ENCODE measurements around the gene NHLH2.
A peak's percentile ranks its signal among the peaks of the same experiment; 100 is the strongest.

NHLH2 gene

GRCh38 chr1:115810609-115811008 lies 30.3 kb downstream of the NHLH2 start:
- no peak for DNase-seq (ENCODE audit: low spot score)
- no peak for TF ChIP-seq CTCF (conservative IDR thresholded peaks at IDR 0.05; ENCODE audit: low read depth)
- POLR2A ChIA-PET (ENCODE audit: low non-redundant PET), result no interaction called here
- CTCF ChIA-PET, result interaction anchor here (0.5 to 0.6 kb wide), 3 partner anchors 33 to 138 kb away, joined by 3 to 5 read pairs (median 3); no protein-coding TSS in a partner anchor
- H3K27ac ChIP-seq, result no peak overlapping the region

GRCh38 chr1:115809847-115810246 lies 31.1 kb downstream of the NHLH2 start:
- no peak for TF ChIP-seq CTCF (conservative IDR thresholded peaks at IDR 0.05; ENCODE audit: low read depth)
- DNase-seq (ENCODE audit: low spot score), result no peak
- CTCF ChIA-PET, result interaction anchor here (0.5 to 0.6 kb wide), 2 partner anchors 34 to 138 kb away, joined by 3 to 5 read pairs; no protein-coding TSS in a partner anchor
- POLR2A ChIA-PET (ENCODE audit: low non-redundant PET), result no interaction called here
- no peak overlapping the region for H3K27ac ChIP-seq

- CTCF ChIA-PET, result interaction anchor here (1.0 kb wide), 1 partner anchor 213 kb away, joined by 3 read pairs; no protein-coding TSS in a partner anchor
- no peak overlapping the region for H3K27ac ChIP-seq
- POLR2A ChIA-PET (ENCODE audit: low non-redundant PET), result no interaction called here
- TF ChIP-seq CTCF (conservative IDR thresholded peaks at IDR 0.05; ENCODE audit: low read depth), result no peak
- DNase-seq (ENCODE audit: low spot score), result no peak
Measured at GRCh38 chr1:115809076-115809475, 31.9 kb downstream of the NHLH2 start.

- ChIA-PET POLR2A (ENCODE audit: low non-redundant PET) (interaction anchor here (0.6 kb wide), 1 partner anchor 12 kb away, joined by 4 read pairs; no protein-coding TSS in a partner anchor), CTCF (interaction anchor here (0.5 to 1.0 kb wide), 3 partner anchors 8 to 213 kb away, joined by 3 read pairs; no protein-coding TSS in a partner anchor)
- DNase-seq (ENCODE audit: low spot score), result peak; percentile 73
- TF ChIP-seq CTCF (conservative IDR thresholded peaks at IDR 0.05; ENCODE audit: low read depth), result peak; percentile 65
- no peak overlapping the region for H3K27ac ChIP-seq
Measured at GRCh38 chr1:115807723-115808122, 33.2 kb downstream of the NHLH2 start.

- no peak overlapping the region for H3K27ac ChIP-seq
- DNase-seq (ENCODE audit: low spot score), result no peak
- ChIA-PET CTCF (no interaction called here), POLR2A (ENCODE audit: low non-redundant PET) (no interaction called here)
- no peak for TF ChIP-seq CTCF (conservative IDR thresholded peaks at IDR 0.05; ENCODE audit: low read depth)
Measured at GRCh38 chr1:115805597-115805996, 35.3 kb downstream of the NHLH2 start.

- no peak overlapping the region for H3K27ac ChIP-seq
- no peak for DNase-seq (ENCODE audit: low spot score)
- no peak for TF ChIP-seq CTCF (conservative IDR thresholded peaks at IDR 0.05; ENCODE audit: low read depth)
- ChIA-PET POLR2A (ENCODE audit: low non-redundant PET) (no interaction called here), CTCF (no interaction called here)
Measured at GRCh38 chr1:115802416-115802815, 38.5 kb downstream of the NHLH2 start.

All from RWPE1 (cell line).